Caco-2 (cell line): Measurements from ENCODE around the gene RHBDF1. TPM values are rescaled to one million over a fixed set of nuclear protein-coding genes. Genes with fewer than 3 reads are reported as not detected.

Experiments used
- BruUV-seq: library from RNA; stranded (reverse); fragments of 400-500 nt; replicated peaks from 2 replicates; lab custom pipeline; 2021; lab: Mats Ljungman, UMichigan
- CTCF ChIA-PET: fragments of 300-600 bp; sonication (Branson Sonifier 250); formaldehyde crosslinking; loops from one replicate; lab custom pipeline; 2022; ENCODE audit warnings: antibody characterized with exemption; lab: Charles Lee
- POLR2A ChIA-PET: fragments of 300-600 bp; sonication (Branson Sonifier 250); formaldehyde crosslinking; loops from one replicate; lab custom pipeline; 2022; ENCODE audit warnings: antibody characterized with exemption; lab: Charles Lee
- DNase-seq, 2 experiments: peaks; one replicate each; pipeline versions ENCODE4 v3.0.0 to v3.0.0-alpha.2; 2020 to 2022
- H3K27me3 ChIP-seq: replicated peaks from 2 replicates; pipeline ENCODE4 v1.6.0; 2011; ENCODE audit warnings: low read length; ENCODE audit not compliant: control insufficient read depth, insufficient read depth
- H3K36me3 ChIP-seq: 2 replicates; pipeline ENCODE4 v1.5.1; 2011; ENCODE audit warnings: low read length; ENCODE audit not compliant: control insufficient read depth, insufficient read depth
- H3K4me1 ChIP-seq: fragments of 250-450 bp; sonication (Bioruptor Pico); 2 replicates; pipeline ENCODE4 v1.5.1; 2020; ENCODE audit warnings: mild to moderate bottlenecking
- H3K4me3 ChIP-seq: 2 replicates; pipeline ENCODE4 v1.5.1; 2011; ENCODE audit warnings: low read depth, mild to moderate bottlenecking, control low read depth, low read length
- H3K9me3 ChIP-seq: fragments of 250-450 bp; sonication (Bioruptor Pico); 2 replicates; pipeline ENCODE4 v1.5.1; 2020; ENCODE audit warnings: mild to moderate bottlenecking, moderate library complexity
- H3K27ac Mint-ChIP-seq: one replicate; pipeline ENCODE4 v1.8.0; 2022; ENCODE audit warnings: mixed read lengths; ENCODE audit not compliant: unreplicated experiment
- H3K27me3 Mint-ChIP-seq: one replicate; pipeline ENCODE4 v1.8.0; 2022; ENCODE audit warnings: mixed read lengths; ENCODE audit not compliant: insufficient read depth, unreplicated experiment
- H3K36me3 Mint-ChIP-seq: one replicate; pipeline ENCODE4 v1.8.0; 2022; ENCODE audit warnings: mild to moderate bottlenecking, mixed read lengths; ENCODE audit not compliant: insufficient read depth, unreplicated experiment
- H3K4me1 Mint-ChIP-seq: one replicate; pipeline ENCODE4 v1.8.0; 2022; ENCODE audit warnings: low read depth, mixed read lengths; ENCODE audit not compliant: unreplicated experiment
- H3K4me3 Mint-ChIP-seq: one replicate; pipeline ENCODE4 v1.8.0; 2022; ENCODE audit warnings: mild to moderate bottlenecking, moderate library complexity, mixed read lengths; ENCODE audit not compliant: unreplicated experiment
- H3K9me3 Mint-ChIP-seq: one replicate; pipeline ENCODE4 v1.8.0; 2022; ENCODE audit warnings: mixed read lengths; ENCODE audit not compliant: unreplicated experiment
- intact Hi-C: fragments of 100-400 bp; cut with micrococcal nuclease; formaldehyde crosslinking; loops from one replicate; pipeline ENCODE4 v1.10.0; 2022; ENCODE audit not compliant: unreplicated experiment
- total RNA-seq: library from RNA; stranded (reverse); gene quantifications from 2 replicates; pipeline ENCODE4 v1.2.3, GENCODE V29; 2022
- TF ChIP-seq, protein P1 (sequence below), 2 experiments: fragments of 200-600 bp in 1 of 2; IDR thresholded peaks; 1 replicate in 1 of 2; 2 replicates in 1 of 2; pipeline versions ENCODE4 v1.5.1 to v1.8.0; 2011 to 2022; ENCODE audit warnings: antibody characterized with exemption in 1 of 2, control low read depth in 1 of 2, inconsistent platforms in 1 of 2, low read depth in 1 of 2, low read length in 1 of 2, mild to moderate bottlenecking in 1 of 2, moderate library complexity in 1 of 2; ENCODE audit not compliant: insufficient read depth in 1 of 2, severe bottlenecking in 1 of 2, unreplicated experiment in 1 of 2

Gene RHBDF1
- total RNA-seq, 1 experiment from 2014 or later, result 62.3 TPM

- no peaks in the 10 kb centered on the region for H3K9me3 ChIP-seq
- ChIA-PET CTCF (interaction anchor here (1.1 kb wide), 1 partner anchor 12 kb away, joined by 5 read pairs; no protein-coding TSS in a partner anchor), POLR2A (no interaction called here)
- H3K4me3 ChIP-seq, result no peak overlapping the region
- Mint-ChIP-seq H3K36me3 (peaks cover 60% of the 10 kb centered on the region), H3K4me1 (no peaks in the 10 kb centered on the region), H3K9me3 (no peaks in the 10 kb centered on the region), H3K27ac (peak overlapping the region; percentile 72), H3K27me3 (no peaks in the 10 kb centered on the region), H3K4me3 (no peak overlapping the region)
- DNase-seq, result no peak
- H3K27me3 ChIP-seq, result no peaks in the 10 kb centered on the region
- no peaks in the 10 kb centered on the region for H3K4me1 ChIP-seq
- TF ChIP-seq, protein P1, sequence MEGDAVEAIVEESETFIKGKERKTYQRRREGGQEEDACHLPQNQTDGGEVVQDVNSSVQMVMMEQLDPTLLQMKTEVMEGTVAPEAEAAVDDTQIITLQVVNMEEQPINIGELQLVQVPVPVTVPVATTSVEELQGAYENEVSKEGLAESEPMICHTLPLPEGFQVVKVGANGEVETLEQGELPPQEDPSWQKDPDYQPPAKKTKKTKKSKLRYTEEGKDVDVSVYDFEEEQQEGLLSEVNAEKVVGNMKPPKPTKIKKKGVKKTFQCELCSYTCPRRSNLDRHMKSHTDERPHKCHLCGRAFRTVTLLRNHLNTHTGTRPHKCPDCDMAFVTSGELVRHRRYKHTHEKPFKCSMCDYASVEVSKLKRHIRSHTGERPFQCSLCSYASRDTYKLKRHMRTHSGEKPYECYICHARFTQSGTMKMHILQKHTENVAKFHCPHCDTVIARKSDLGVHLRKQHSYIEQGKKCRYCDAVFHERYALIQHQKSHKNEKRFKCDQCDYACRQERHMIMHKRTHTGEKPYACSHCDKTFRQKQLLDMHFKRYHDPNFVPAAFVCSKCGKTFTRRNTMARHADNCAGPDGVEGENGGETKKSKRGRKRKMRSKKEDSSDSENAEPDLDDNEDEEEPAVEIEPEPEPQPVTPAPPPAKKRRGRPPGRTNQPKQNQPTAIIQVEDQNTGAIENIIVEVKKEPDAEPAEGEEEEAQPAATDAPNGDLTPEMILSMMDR (IDR thresholded peaks at IDR 0.05; ENCODE audit: insufficient read depth in 1 of 2, low read depth in 1 of 2, low read length in 1 of 2, severe bottlenecking in 1 of 2, unreplicated experiment in 1 of 2), result no peak
- BruUV-seq, result no TSS peak
- intact Hi-C loops, result no loop called here
- H3K36me3 ChIP-seq, result no peaks in the 10 kb centered on the region; the same call in none of the 2 replicates
These were observed 12.4 kb upstream of the RHBDF1 start for GRCh38 chr16:84718-85406.

GRCh38 chr16:83781-84615, 11.6 kb upstream of the RHBDF1 start:
- H3K4me3 ChIP-seq, result no peak overlapping the region
- Mint-ChIP-seq H3K4me1 (no peaks in the 10 kb centered on the region), H3K27me3 (no peaks in the 10 kb centered on the region), H3K36me3 (peaks cover 60% of the 10 kb centered on the region), H3K9me3 (no peaks in the 10 kb centered on the region), H3K4me3 (no peak overlapping the region), H3K27ac (no peak overlapping the region)
- H3K27me3 ChIP-seq, result no peaks in the 10 kb centered on the region
- no peaks in the 10 kb centered on the region for H3K9me3 ChIP-seq
- H3K4me1 ChIP-seq, result no peaks in the 10 kb centered on the region
- BruUV-seq, result no TSS peak
- no peak for DNase-seq
- TF ChIP-seq, protein P1 (IDR thresholded peaks at IDR 0.05; ENCODE audit: insufficient read depth in 1 of 2, low read depth in 1 of 2, low read length in 1 of 2, severe bottlenecking in 1 of 2, unreplicated experiment in 1 of 2), result no peak
- ChIA-PET CTCF (interaction anchor here (0.6 kb wide), 1 partner anchor 9 kb away, joined by 3 read pairs; no protein-coding TSS in a partner anchor), POLR2A (no interaction called here)
- H3K36me3 ChIP-seq, result no peaks in the 10 kb centered on the region; the same call in none of the 2 replicates
- intact Hi-C loops, result no loop called here

DNA sequence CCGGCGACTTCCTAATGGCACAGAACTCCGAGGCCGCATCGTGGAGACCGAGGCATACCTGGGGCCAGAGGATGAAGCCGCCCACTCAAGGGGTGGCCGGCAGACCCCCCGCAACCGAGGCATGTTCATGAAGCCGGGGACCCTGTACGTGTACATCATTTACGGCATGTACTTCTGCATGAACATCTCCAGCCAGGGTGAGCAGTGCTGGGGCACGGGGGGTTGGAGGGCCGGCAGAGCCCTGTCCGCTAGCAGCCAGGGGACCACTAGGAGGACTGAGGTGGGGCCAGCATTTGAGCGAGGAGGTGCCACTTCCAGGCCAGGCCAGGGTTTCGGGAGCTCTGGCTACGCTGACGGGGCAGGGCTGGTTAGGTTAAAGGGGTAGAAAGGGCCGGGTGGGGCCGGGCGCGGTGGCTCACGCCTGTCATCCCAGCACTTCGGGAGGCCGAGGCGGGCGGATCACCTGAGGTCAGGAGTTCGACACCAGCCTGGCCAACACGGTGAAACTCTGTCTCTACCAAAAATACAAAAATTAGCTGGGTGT, 10.7 kb upstream of the RHBDF1 start:
- BruUV-seq, result no TSS peak
- Histone ChIP-seq H3K9me3 (no peaks in the 10 kb centered on the region), H3K4me1 (no peaks in the 10 kb centered on the region), H3K4me3 (no peak overlapping the region), H3K27me3 (no peaks in the 10 kb centered on the region), H3K36me3 (no peaks in the 10 kb centered on the region; the same call in none of the 2 replicates)
- POLR2A ChIA-PET, result no interaction called here
- no peak overlapping the region for H3K4me3 Mint-ChIP-seq
- peak overlapping the region; percentile 25 for H3K27ac Mint-ChIP-seq
- TF ChIP-seq, protein P1 (IDR thresholded peaks at IDR 0.05; ENCODE audit: insufficient read depth in 1 of 2, low read depth in 1 of 2, low read length in 1 of 2, severe bottlenecking in 1 of 2, unreplicated experiment in 1 of 2), result no peak
- H3K36me3 Mint-ChIP-seq, result peaks cover 54% of the 10 kb centered on the region
- intact Hi-C loops, result no loop called here
- H3K9me3 Mint-ChIP-seq, result no peaks in the 10 kb centered on the region
- CTCF ChIA-PET, result no interaction called here
- no peak for DNase-seq
- no peaks in the 10 kb centered on the region for H3K4me1 Mint-ChIP-seq
- H3K27me3 Mint-ChIP-seq, result no peaks in the 10 kb centered on the region
